HCEC 1CT (cell line): Measurements from ENCODE around the gene SIPA1L3.
"Not testable (repeated sequence)": the region's sequence is repeated elsewhere in the genome, so short reads cannot be mapped to it uniquely, and the experiment has no call there.

Source experiments
- DNase-seq: peaks from one replicate; pipeline ENCODE4 v3.0.0-alpha.2; 2017

SIPA1L3 gene, protein sequence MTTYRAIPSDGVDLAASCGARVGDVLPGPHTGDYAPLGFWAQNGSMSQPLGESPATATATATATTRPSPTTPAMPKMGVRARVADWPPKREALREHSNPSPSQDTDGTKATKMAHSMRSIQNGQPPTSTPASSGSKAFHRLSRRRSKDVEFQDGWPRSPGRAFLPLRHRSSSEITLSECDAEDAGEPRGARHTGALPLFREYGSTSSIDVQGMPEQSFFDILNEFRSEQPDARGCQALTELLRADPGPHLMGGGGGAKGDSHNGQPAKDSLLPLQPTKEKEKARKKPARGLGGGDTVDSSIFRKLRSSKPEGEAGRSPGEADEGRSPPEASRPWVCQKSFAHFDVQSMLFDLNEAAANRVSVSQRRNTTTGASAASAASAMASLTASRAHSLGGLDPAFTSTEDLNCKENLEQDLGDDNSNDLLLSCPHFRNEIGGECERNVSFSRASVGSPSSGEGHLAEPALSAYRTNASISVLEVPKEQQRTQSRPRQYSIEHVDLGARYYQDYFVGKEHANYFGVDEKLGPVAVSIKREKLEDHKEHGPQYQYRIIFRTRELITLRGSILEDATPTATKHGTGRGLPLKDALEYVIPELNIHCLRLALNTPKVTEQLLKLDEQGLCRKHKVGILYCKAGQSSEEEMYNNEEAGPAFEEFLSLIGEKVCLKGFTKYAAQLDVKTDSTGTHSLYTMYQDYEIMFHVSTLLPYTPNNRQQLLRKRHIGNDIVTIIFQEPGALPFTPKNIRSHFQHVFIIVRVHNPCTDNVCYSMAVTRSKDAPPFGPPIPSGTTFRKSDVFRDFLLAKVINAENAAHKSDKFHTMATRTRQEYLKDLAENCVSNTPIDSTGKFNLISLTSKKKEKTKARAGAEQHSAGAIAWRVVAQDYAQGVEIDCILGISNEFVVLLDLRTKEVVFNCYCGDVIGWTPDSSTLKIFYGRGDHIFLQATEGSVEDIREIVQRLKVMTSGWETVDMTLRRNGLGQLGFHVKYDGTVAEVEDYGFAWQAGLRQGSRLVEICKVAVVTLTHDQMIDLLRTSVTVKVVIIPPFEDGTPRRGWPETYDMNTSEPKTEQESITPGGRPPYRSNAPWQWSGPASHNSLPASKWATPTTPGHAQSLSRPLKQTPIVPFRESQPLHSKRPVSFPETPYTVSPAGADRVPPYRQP (N-terminal part only)

DNA sequence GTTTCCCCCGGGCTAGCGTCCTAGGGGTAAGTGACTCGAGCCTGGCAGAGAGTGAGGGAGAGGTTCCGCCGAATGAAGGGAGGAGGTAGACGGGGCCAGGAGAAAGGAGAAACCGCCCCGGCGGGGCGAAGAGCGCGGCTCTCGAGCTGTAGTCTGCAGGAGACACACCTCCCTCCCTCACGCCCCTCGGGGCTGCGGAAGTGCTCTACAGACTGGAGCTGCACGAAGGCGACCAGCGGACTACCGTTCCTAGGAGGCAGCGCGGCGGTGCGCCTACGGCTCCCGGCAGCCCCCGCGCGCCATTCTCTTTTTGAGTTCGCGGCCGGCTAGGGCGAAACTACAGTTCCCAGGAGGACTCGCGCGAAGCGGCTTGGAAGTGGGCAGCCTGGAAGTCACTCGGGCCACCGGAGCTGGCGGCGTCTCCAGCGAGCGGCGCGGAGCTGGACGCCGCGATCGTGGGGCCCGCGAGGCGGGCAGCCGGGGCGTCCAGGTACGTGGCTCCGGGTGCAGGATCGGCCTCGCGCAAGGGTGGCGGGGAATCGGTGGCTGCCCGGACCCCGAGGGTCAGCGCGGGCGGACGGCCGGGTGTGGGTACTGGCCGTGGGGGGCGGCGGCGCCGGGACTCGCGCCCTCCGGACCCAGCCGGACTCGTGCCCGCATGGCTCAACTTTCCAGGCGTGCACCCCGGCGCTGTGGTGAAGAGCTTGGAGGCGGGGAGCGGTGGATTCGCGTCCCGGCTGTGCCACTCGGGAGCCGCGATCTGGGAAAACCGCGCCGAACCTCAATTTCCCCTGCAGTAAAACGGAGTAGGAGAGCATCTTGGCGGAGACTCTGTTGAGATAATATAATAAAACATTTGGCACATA lies at the start of gene SIPA1L3:
Gene SIPA1L3, plus strand, starts transcription at position 340 of the 866 bp plus-strand sequence. CDS start 174,358 bp downstream, outside the sequence.
- peak; percentile 95 for DNase-seq

DNA sequence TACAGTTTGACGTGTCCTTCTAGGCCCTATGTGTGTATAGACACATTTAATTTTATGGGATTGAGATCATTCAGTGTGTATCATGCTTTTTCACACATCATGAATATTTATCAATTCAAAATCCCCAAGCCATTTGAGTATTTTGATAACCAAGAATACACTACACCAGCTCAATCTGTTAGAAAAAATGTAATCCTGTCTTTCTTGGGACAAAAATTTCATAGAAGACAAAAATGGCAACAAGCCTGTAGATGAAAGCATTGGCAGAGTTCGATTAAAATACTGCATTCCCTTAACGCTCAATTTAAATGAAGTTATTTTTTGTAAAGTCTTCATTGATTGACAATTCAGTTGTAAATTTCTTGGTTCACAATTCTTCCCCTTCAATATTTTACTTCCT lies 42.5 kb upstream of the SIPA1L3 start:
- no peak for DNase-seq

DNA sequence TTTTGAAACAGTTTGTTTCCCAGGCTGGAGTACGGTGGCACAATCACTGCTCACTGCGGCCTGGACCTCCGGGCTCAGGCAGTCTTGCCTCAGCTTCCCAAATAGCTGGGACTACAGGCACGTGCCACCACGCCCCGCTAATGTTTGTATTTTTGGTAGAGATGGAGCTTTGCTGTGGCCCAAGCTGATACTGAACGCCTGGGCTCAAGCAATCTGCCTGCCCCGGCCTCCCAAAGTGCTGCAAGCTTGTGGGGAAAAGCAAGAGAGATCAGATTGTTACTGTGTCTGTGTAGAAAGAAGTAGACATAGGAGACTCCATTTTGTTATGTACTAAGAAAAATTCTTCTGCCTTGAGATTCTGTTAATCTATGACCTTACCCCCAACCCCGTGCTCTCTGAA lies 41.1 kb upstream of the SIPA1L3 start:
- not testable (repeated sequence) for DNase-seq

DNA sequence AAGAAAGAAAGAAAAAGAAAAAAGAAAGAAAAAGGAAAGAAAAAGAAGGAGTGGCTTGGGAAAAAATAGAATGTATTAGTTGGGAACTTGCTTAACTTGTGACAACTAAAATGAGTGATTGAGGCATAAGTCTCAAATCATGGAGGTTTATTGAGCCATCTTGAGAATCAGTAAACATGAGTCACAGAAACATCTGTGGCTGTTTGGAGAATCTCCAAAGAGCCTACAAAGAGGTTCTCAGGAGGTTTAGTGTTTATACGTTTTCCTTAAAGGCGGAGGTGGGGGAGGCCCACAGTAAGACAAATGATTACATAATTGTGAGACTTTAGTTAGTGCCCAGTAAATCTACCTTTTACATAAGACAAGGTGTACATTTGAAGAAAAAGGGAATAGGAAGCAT lies 39.2 kb upstream of the SIPA1L3 start:
- peak; percentile 73 for DNase-seq

DNA sequence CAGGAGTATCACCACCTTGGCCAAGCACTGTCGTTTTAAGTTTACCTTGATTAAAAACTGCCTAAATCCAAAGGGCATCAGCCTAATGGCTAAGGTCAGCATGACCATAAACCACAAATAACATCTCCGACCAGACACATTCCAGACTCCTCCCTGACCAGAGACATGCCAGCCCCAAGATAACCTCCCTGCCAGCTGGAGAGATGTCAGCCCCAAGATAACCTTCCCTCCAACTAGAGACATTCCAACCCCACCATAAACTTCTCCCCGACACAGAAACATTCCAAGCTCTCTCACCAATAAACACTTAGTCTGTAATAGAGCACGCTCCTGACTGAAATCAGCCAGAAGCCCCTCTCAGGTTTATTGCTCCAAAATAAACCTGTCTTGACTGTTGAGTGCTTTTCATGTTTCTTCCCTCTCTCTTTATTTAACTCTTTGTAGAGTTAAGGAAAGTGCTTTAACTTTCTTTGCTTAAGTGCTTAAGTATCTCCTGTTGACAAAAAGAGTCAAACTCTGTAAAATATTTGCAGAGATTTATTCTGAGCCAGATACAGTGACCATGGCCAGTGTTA lies 37.2 kb upstream of the SIPA1L3 start:
- no peak for DNase-seq

DNA sequence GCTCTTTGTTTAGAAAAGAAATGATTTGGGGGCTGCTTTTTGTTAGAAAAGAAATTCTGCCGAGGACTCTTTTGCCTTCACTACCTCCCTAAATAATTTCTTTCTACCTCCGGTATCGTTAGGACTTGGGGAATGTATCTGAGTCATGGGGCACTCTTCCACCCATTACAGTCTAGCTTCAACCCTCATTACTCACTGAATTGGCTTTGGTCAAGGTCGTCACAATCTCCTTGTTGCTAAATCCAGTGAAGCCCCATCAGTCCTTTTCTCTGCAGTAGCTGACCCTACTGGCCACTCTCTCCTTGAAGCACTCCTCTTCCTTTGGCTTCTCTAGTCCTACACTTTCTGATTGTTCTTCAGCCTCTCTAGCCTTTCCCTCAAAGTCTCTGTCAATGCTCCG lies 34.6 kb upstream of the SIPA1L3 start:
- DNase-seq: no peak

DNA sequence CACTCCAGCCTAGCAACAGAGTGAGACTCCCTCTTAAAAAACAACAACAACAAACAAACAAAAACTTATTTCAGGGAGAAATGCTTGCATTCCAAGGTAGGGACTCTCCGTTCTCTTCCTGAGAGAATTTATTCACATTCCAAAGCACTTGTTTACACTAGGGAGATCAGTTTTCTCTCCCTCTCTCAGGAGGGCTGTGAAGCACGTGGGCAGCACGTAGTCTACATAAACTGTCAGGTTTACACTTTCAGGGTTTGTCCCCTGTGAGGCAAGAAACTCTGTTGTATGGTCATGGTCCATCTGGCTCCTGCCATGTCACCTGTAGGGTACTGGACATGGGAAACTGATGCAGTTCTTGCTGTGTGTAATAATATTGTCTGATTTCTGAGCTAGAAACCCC lies 32.2 kb upstream of the SIPA1L3 start:
- DNase-seq: no peak

DNA sequence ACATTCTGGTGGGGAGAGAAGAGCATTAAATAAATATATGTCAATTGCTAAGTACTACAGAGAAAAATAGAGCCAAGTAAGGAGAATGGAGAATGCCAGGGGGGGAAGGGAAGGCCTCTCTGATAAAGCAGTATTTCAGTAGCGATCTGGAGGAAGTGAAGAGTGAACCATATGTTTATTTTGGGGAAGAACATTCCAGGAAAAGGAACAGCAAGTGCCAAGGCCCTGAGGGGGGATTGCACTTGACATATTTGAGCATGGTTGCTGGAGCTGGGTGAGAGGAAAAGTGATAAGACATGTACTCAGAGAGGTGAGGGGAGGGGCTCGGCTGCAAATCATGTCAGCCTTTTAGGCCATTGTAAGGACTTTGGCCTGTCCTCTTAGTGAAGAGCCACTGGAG lies 31.0 kb upstream of the SIPA1L3 start:
- no peak for DNase-seq

DNA sequence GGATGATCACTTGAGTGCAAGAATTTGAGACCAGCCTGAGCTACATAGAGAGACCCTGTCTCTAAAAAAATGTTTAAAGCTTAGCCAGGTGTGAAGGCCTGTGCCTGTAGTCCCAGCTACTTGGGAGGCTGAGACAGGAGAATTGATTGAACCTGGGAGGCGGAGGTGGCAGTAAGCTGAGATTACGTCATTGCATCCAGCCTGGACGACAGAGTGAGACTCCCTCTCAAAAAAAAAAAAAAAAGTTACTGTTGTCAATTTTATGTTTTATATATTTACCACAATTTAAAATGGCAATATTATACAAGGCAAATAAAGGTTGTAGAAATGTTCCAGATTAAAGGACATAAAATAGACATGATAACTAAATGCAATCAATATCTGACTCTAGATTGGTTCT lies 29.9 kb upstream of the SIPA1L3 start:
- DNase-seq: no peak

DNA sequence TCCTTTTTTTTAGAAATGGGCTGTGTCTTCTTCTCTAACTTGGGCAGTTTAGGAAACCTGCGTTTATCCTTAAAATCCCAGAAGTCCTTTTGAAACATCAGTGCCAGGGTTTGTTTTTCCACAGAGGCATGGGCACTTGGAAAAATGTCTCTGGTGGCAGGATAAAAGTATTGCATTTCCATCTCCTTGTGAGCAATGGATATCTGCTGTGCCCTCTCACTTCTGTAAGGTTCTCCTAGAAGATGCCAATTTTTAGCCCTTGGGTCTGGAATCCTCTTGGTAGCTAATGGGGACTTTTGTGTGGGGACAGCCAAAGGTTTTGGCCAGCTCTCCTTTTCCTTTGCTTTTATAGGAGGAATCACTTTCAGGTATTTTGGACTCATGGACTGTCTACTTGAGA lies 21.6 kb upstream of the SIPA1L3 start:
- DNase-seq: no peak

DNA sequence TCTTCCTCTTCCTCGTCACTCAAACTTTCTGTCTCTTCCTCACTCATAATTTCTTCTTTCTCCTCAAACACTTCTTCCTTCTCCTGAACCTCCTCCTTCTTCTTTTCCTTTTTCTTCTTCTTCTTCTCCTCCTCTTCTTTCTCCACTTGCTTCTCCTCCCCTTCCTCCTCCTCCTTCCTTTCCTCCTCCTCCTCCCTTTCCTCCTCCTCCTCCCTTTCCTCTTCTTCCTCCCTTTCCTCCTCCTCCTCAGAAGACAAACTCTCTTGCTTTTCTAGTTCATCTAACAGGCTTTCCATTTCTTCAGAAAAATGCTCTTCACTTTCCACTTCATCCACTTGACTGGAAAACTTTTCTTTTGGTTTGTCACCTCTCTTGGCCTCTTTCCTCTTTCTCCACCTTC lies 20.4 kb upstream of the SIPA1L3 start:
- DNase-seq: no peak

DNA sequence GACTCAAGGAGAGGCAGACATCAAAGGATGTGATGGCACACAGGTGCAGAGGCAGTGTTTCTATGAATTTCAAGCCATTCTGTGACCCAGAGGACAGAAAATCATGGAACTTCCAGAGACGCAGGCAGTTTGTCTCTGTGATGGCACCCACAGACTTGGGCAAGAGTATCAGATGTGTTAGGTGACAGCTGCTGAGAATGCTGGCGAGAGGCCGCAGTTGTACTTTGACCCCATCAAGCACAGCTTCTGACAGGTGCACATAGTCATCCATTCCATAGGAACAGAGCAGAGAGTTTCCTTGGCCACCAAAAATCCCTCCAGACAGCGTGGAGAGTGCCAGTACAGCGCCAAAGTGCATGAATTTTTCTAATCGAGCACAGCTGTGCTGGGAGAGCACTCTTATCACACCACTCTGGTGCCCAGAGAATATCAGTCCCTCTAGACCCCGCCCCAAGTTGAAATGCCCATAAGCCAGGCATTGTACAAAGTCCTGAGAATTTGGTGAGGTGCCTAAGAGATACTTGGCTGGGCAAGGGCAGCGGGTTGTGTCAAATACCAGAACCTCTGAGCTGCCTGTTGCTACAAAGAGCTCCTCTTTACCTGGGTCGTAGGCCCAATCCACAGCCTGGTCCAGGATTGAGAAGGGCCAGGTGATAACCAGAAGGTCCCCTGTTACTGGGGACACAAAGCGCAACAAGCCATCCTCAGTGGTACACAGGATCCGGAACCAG lies 13.0 kb upstream of the SIPA1L3 start:
- no peak for DNase-seq

DNA sequence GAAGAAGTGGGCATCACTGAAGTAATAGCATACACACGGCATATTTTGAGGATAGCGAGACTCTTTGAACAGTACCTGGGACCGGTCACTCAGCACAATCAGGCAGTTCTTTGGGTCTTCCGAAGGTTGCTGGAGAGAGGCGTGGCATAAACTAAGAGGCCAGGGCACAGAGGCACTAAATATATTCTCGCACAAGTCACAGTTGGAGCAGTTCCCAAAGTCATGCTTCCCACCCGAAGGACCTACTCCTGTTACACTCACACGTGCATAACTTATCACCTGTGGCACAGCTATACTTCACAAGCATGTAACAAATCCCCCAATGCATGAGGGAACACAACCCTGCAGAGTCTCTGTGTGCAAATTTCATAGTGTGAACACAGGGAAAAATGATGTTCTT lies 10.8 kb upstream of the SIPA1L3 start:
- no peak for DNase-seq

DNA sequence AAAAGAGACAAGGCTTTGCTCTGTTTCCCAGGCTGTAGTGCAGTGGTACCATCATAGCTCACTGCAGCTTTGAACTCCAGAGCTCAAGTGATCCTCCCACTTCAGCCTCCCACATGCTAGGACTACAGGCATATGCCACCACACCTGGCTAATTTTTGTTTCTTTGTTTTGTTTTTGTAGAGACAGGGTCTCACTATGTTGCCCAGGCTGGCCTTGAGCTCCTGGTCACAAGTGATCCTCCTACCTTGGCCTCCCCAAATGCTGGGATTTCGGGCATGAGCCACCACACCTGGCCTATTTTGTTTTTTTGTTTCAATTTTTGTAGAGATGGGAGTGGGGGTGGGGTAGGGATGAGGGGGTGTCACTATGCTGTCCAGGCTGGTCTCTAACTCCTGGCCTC lies 7.6 kb upstream of the SIPA1L3 start:
- no peak for DNase-seq

DNA sequence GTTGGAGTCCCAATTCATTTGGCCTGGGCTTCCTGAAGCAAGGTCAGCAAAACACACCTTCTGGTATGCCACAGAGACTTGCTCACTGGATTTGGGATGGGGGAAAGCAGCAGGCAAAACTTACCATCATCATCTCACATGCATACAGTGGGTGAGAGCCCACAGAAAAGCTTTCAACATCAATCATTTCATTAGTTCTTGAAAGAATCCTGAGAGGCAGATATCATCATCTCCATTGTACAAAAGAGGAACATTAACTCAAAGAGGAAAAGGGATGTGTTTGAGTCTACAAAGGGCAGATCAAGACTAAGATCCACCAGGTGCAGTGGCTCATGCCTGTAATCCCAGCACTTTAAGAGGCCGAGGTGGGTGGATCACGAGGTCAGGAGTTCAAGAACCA lies 7.0 kb upstream of the SIPA1L3 start:
- no peak for DNase-seq

DNA sequence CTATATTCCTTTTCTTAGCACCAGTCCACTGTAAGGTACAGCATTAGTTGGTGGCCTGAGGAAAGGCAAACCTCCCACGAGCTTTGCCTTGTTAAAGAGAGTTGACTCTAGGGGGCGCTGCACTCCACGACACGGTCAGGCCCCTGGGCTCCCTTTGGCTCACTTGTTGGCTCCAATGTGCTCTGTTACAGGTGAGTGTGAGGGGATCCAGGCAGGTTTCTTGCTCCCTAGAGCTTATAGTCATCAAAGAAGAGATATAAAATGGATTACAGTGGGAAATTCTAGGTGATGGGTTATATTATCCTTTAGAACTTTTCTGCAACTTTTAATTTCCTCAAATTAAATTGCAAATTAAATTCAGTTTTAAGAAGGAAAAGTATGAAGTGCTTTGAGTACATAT lies 4.3 kb upstream of the SIPA1L3 start:
- DNase-seq: peak; percentile 72

DNA sequence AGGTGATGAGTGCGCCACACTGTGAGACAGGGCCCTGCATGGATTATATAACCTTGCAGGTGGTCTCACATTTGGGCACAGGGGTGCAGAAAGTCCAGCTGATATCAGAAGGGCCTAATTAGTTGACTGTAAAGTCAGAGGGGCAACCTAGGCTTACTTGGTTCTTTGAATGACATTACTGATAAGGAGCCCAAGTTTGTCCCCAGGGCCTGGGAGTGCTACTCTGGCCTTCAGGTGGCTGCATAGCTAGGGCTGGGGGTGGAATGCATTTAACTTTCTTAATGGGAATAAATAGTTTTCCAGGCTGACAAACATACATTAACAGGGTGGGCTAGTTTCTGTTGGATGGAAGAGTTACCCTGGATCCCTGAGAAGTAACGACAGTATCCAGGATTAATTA lies 3.9 kb upstream of the SIPA1L3 start:
- DNase-seq: no peak

DNA sequence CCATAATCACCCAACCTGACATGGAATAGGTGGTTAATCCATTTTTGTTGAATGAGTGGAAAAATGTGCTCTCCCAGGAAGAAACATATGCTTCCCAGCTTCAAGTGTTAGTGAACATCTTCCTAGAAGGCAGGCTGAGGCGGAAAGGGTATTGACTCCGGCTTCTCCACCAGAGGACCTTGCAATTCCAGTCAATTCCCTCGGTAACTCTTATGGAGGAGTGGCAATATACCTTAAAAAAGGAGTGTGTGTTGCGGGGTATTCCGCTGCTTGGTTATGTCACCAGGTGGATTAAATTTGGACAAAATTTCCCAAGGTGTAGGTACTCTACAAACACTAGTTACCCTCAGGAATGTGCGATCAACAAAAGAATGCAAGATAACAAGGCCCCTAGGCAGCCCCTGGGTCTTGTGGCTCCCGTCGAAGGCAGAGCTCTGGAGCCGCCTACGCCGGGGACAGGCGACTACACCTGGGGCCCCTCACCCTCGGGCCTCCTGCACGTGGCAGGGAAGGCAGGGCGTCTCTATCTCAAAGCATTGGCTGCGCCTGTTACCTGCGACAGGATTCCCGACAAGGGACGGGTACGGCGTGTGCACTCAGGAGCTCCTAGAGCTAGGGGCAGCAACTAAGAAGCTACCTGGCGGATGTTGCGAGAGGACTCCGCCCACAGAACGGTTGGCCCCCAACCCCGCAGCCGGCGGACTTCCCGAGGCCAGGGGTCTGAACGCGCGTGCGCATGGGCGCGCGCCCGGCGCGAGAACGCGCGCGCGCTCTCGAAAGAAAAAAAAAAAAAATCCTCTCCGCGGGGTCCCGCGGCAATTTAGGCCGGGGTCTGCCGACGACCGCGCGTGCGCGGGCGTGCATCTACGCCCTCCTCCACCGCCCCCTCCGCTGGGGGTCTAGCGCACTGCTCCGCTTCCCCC lies 801 bp upstream of the SIPA1L3 start, which contains the start of gene WDR87:
Gene WDR87, minus strand, starts transcription at position 649 of the 923 bp plus-strand sequence. CDS start 8,355 bp downstream, outside the sequence.
- DNase-seq: no peak

DNA sequence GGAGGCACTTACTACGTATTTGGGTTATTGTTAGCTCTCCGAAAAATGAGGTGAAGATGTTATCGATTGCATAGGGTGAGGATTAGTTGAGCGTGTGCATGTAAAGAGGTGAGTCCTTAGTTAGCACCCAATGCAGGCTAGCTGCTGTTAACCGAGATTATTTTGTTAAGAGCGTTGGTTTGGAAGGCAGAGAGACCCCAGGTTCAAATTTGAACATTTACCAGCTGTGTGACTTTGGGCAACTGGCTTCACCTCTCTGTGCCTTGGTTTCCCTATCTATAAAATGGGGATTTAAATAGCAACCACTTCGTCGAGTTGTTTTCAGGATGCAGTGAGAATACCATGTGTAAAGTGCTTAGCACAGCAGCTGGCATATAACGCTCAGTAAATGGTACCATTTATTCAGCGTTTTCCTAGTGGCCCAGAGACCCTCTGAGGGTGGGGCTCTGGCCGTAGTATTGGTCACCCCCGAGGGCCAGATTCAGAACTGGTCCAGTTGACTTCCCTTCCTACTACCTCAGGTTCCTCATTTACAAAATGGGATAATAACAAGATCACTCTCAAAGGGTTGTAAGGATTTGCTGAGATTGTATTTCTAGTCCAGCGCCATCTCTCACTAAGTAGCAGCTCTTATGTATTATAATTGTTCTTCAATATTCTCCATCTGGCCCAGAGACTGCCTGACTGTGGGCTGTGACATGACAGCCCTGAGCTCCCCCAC lies 887 bp downstream of the SIPA1L3 start:
- DNase-seq: no peak
